Measurements from ENCODE around the gene SERPINA9. TPM values are rescaled to one million over a fixed set of nuclear protein-coding genes. Genes with fewer than 3 reads are reported as not detected.
A peak's percentile ranks its signal among the peaks of the same experiment; 100 is the strongest.
"Not testable (repeated sequence)": the region's sequence is repeated elsewhere in the genome, so short reads cannot be mapped to it uniquely, and the experiment has no call there.

SERPINA9 gene
- total and polyA plus RNA-seq, 9 donors = not detected

GRCh38 chr14:94489336-94489735, 13.3 kb upstream of the SERPINA9 start:
- H3K4me3 ChIP-seq (ENCODE audit: low read length) = no peak overlapping the region
- no peaks in the 10 kb centered on the region for H3K36me3 ChIP-seq (ENCODE audit: control insufficient read depth, insufficient read depth, low read length)
- H3K27ac ChIP-seq (ENCODE audit: low read length) = no peak overlapping the region
- no peak for DNase-seq
- H3K27me3 ChIP-seq (ENCODE audit: control insufficient read depth, insufficient read depth, low read length) = peaks cover 27% of the 10 kb centered on the region
- H3K4me1 ChIP-seq (ENCODE audit: control insufficient read depth, insufficient read depth, low read length) = peaks cover 9% of the 10 kb centered on the region
- 58% methylated on average over 8 of the region's 11 CpGs for WGBS (ENCODE audit: insufficient coverage)
- no peaks in the 10 kb centered on the region for H3K9me3 ChIP-seq (replicated peaks; ENCODE audit: control insufficient read depth, low read depth, low read length)

GRCh38 chr14:94486883-94487282, 10.9 kb upstream of the SERPINA9 start:
- Histone ChIP-seq H3K27ac (ENCODE audit: low read length) (no peak overlapping the region), H3K4me1 (ENCODE audit: control insufficient read depth, insufficient read depth, low read length) (peaks cover 9% of the 10 kb centered on the region), H3K36me3 (ENCODE audit: control insufficient read depth, insufficient read depth, low read length) (no peaks in the 10 kb centered on the region), H3K9me3 (replicated peaks; ENCODE audit: control insufficient read depth, low read depth, low read length) (no peaks in the 10 kb centered on the region), H3K27me3 (ENCODE audit: control insufficient read depth, insufficient read depth, low read length) (peaks cover 29% of the 10 kb centered on the region), H3K4me3 (ENCODE audit: low read length) (no peak overlapping the region)
- no peak for DNase-seq
- WGBS (ENCODE audit: insufficient coverage) = 34% methylated on average over 3 of the region's 5 CpGs

- Histone ChIP-seq H3K4me1 (ENCODE audit: control insufficient read depth, insufficient read depth, low read length) (peaks cover 9% of the 10 kb centered on the region), H3K9me3 (replicated peaks; ENCODE audit: control insufficient read depth, low read depth, low read length) (no peaks in the 10 kb centered on the region), H3K27ac (ENCODE audit: low read length) (no peak overlapping the region), H3K4me3 (ENCODE audit: low read length) (no peak overlapping the region), H3K27me3 (ENCODE audit: control insufficient read depth, insufficient read depth, low read length) (peaks cover 29% of the 10 kb centered on the region), H3K36me3 (ENCODE audit: control insufficient read depth, insufficient read depth, low read length) (no peaks in the 10 kb centered on the region)
- WGBS (ENCODE audit: insufficient coverage) = 19% methylated on average over 22 of the region's 26 CpGs
- DNase-seq = peak; percentile 50
Measured at GRCh38 chr14:94485944-94486841, 10.2 kb upstream of the SERPINA9 start.

GRCh38 chr14:94484481-94484880, 8.5 kb upstream of the SERPINA9 start:
- DNase-seq = no peak
- Histone ChIP-seq H3K27me3 (ENCODE audit: control insufficient read depth, insufficient read depth, low read length) (peaks cover 26% of the 10 kb centered on the region), H3K4me3 (ENCODE audit: low read length) (no peak overlapping the region), H3K9me3 (replicated peaks; ENCODE audit: control insufficient read depth, low read depth, low read length) (no peaks in the 10 kb centered on the region), H3K27ac (ENCODE audit: low read length) (no peak overlapping the region), H3K4me1 (ENCODE audit: control insufficient read depth, insufficient read depth, low read length) (peaks cover 9% of the 10 kb centered on the region), H3K36me3 (ENCODE audit: control insufficient read depth, insufficient read depth, low read length) (no peaks in the 10 kb centered on the region)
- 88% methylated on average over 2 of the region's 5 CpGs for WGBS (ENCODE audit: insufficient coverage)

- no peak overlapping the region for H3K27ac ChIP-seq (ENCODE audit: low read length)
- H3K4me3 ChIP-seq (ENCODE audit: low read length) = no peak overlapping the region
- 67% methylated on average over 2 of the region's 7 CpGs for WGBS (ENCODE audit: insufficient coverage)
- H3K36me3 ChIP-seq (ENCODE audit: control insufficient read depth, insufficient read depth, low read length) = no peaks in the 10 kb centered on the region
- peaks cover 3% of the 10 kb centered on the region for H3K9me3 ChIP-seq (replicated peaks; ENCODE audit: control insufficient read depth, low read depth, low read length)
- peaks cover 26% of the 10 kb centered on the region for H3K27me3 ChIP-seq (ENCODE audit: control insufficient read depth, insufficient read depth, low read length)
- DNase-seq = no peak
- peaks cover 9% of the 10 kb centered on the region for H3K4me1 ChIP-seq (ENCODE audit: control insufficient read depth, insufficient read depth, low read length)
Measured at GRCh38 chr14:94483729-94484275, 7.8 kb upstream of the SERPINA9 start.

GRCh38 chr14:94483071-94483451, 7.1 kb upstream of the SERPINA9 start:
- Histone ChIP-seq H3K36me3 (ENCODE audit: control insufficient read depth, insufficient read depth, low read length) (no peaks in the 10 kb centered on the region), H3K4me1 (ENCODE audit: control insufficient read depth, insufficient read depth, low read length) (peaks cover 9% of the 10 kb centered on the region), H3K27ac (ENCODE audit: low read length) (no peak overlapping the region), H3K9me3 (replicated peaks; ENCODE audit: control insufficient read depth, low read depth, low read length) (peaks cover 6% of the 10 kb centered on the region), H3K27me3 (ENCODE audit: control insufficient read depth, insufficient read depth, low read length) (peaks cover 26% of the 10 kb centered on the region), H3K4me3 (ENCODE audit: low read length) (no peak overlapping the region)
- WGBS (ENCODE audit: insufficient coverage) = 90% methylated on average over 7 of the region's 10 CpGs
- no peak for DNase-seq

- not testable (repeated sequence) for H3K36me3 ChIP-seq (ENCODE audit: control insufficient read depth, insufficient read depth, low read length); H3K27ac ChIP-seq (ENCODE audit: low read length); H3K9me3 ChIP-seq (replicated peaks; ENCODE audit: control insufficient read depth, low read depth, low read length); H3K4me3 ChIP-seq (ENCODE audit: low read length); DNase-seq; H3K4me1 ChIP-seq (ENCODE audit: control insufficient read depth, insufficient read depth, low read length)
- peaks cover 22% of the 10 kb centered on the region for H3K27me3 ChIP-seq (ENCODE audit: control insufficient read depth, insufficient read depth, low read length)
- WGBS (ENCODE audit: insufficient coverage) = 76% methylated on average over 4 of the region's 10 CpGs
Measured at GRCh38 chr14:94482132-94483070, 6.4 kb upstream of the SERPINA9 start.

- Histone ChIP-seq H3K9me3 (replicated peaks; ENCODE audit: control insufficient read depth, low read depth, low read length) (peaks cover 7% of the 10 kb centered on the region), H3K4me3 (ENCODE audit: low read length) (no peak overlapping the region), H3K27me3 (ENCODE audit: control insufficient read depth, insufficient read depth, low read length) (peaks cover 14% of the 10 kb centered on the region), H3K27ac (ENCODE audit: low read length) (no peak overlapping the region), H3K36me3 (ENCODE audit: control insufficient read depth, insufficient read depth, low read length) (no peaks in the 10 kb centered on the region), H3K4me1 (ENCODE audit: control insufficient read depth, insufficient read depth, low read length) (peaks cover 6% of the 10 kb centered on the region)
- WGBS (ENCODE audit: insufficient coverage) = 68% methylated on average over 3 of the region's 5 CpGs
- no peak for DNase-seq
Measured at GRCh38 chr14:94481468-94482131, 5.6 kb upstream of the SERPINA9 start.

GRCh38 chr14:94480809-94481208, 4.8 kb upstream of the SERPINA9 start:
- no peaks in the 10 kb centered on the region for H3K4me1 ChIP-seq (ENCODE audit: control insufficient read depth, insufficient read depth, low read length)
- H3K9me3 ChIP-seq (replicated peaks; ENCODE audit: control insufficient read depth, low read depth, low read length) = peaks cover 7% of the 10 kb centered on the region
- H3K4me3 ChIP-seq (ENCODE audit: low read length) = no peak overlapping the region
- DNase-seq = no peak
- H3K27ac ChIP-seq (ENCODE audit: low read length) = no peak overlapping the region
- 11% methylated on average over 2 of the region's 2 CpGs for WGBS (ENCODE audit: insufficient coverage)
- peaks cover 7% of the 10 kb centered on the region for H3K27me3 ChIP-seq (ENCODE audit: control insufficient read depth, insufficient read depth, low read length)
- no peaks in the 10 kb centered on the region for H3K36me3 ChIP-seq (ENCODE audit: control insufficient read depth, insufficient read depth, low read length)

All from muscle of leg (tissue), 11 donors.